ENCODE results near the gene TCOF1.

The TCOF1 gene

DNA sequence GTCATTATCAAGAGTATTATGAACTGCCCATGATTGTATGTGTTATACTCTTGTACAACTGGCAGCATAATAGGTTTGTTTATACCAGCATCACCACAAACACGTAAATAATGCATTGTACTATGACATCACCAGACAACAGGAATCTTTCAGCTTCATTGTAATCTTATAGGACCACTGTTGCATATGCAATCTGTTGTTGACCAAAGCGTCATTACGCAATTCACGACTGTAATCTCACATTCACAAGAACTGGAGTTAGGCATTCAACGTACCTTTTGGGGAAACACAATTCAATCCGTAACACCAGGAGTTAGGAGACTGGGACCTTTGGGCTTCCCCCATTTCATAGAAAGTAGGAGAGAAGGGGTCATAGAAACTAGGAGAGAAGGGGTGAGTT is 34.4 kb upstream of the TCOF1 start:
- DNase-seq (ENCODE audit: low read depth) = no peak

GRCh38 chr5:150323819-150324218 is 33.7 kb upstream of the TCOF1 start:
- DNase-seq (ENCODE audit: low read depth) = no peak

DNA sequence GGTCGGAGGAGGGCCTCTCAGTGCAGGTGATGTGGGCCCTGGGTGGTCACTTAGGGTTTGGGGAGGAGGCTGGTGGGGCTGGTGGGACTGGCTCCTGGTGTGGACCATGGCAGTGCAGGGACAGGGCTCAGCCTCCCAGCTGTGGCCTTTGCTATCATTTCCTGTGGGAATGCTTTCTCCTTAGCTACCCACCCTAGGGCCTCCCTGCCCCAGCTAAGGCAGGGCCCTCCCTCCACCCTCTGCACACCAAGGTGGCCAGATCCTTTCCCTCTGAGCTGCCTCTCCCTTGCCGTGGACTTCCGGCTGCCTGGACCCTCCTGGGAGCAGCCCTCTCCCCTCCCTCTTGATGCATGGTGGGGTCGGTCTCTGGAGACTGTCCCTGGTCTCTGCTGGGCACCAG is 32.1 kb upstream of the TCOF1 start:
- DNase-seq (ENCODE audit: low read depth) = no peak

GRCh38 chr5:150326707-150327106 is 30.8 kb upstream of the TCOF1 start:
- DNase-seq (ENCODE audit: low read depth) = no peak

- no peak for DNase-seq (ENCODE audit: low read depth)
Observed at GRCh38 chr5:150327139-150327538, 30.4 kb upstream of the TCOF1 start.

- no peak for DNase-seq (ENCODE audit: low read depth)
Observed at GRCh38 chr5:150328515-150328914, 29.0 kb upstream of the TCOF1 start.

- no peak for DNase-seq (ENCODE audit: low read depth)
Observed at GRCh38 chr5:150329038-150329437, 28.5 kb upstream of the TCOF1 start.

GRCh38 chr5:150329881-150330876 is 27.3 kb upstream of the TCOF1 start:
- no peak for DNase-seq (ENCODE audit: low read depth)

DNA sequence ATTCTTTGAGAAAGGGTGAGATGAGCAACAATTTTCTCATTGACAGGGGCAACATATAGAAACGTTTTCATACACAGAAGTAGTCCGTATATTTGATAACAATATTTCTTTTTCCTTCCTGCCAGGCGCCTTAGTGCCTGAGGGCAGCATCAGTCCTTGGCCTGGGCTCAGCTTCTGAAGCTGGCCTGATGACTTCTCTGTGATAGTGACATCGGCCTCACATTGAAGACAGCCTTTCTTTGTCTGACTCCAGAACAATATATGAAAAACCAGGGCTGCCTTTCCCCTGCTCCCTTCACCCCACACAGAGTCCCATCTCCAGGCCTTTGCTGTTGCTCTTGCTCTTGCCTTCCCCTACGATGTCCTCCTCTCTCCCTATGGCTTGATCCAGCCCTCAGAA is 24.1 kb upstream of the TCOF1 start:
- DNase-seq (ENCODE audit: low read depth) = no peak

DNA sequence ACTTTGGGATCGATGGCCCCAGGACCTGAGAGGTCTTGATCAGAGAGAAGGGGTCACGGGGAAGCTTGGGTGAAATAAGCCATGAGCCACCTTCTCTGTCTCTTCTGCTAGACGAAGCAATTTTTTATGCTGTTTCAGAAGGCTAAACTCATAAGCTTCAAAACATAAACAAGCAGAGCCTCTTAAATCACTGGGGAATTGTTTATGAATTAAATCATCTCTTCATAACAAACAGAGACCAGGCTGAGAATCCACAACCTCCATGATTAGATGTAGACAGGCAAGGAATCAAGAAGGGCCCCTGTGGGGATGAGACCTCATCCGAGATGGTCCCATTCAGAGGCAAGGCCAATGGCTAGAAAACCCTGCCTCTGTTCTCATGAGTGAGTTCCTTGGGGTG is 21.7 kb upstream of the TCOF1 start:
- DNase-seq (ENCODE audit: low read depth) = no peak

- DNase-seq (ENCODE audit: low read depth) = no peak
Observed at GRCh38 chr5:150338546-150338945, 19.0 kb upstream of the TCOF1 start.

DNA sequence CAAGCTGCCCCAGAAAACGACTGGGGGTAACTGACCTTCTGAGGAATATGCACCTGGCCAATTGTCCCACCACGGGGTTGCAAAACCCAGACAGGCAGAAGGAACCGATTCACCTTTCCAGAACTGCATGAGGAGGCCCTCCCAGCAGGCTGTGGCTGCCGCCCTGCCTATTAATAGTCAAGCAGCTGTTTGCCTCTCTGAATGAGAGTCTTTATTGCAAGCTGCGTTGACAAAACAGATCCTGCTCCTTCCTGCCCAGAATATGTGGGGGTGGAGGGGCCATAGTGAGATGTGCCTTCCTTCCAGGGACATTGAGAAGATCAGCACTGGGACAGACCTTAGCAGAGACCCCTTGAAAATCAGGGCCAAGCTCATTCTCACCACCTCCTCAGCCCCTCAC is 18.3 kb upstream of the TCOF1 start:
- no peak for DNase-seq (ENCODE audit: low read depth)

DNA sequence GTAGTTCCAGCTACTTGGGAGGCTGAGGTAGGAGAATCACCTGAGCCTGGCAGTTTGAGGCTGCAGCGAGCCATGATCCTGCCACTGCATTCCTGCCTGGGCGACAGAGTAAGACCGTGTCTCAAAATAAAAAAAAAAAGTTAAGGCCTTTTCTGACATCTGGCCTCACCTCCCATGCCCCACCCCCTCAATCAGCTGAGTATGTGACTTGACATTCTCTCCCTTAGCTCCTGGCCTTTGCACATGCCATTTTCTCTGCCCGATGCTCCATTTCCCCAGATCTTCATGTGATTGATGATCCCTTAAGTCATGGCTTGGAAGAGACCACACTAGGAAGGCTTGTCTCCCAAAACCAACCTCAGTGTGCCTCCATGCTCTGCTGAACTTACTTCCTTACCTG is 17.7 kb upstream of the TCOF1 start:
- DNase-seq (ENCODE audit: low read depth) = no peak

GRCh38 chr5:150340614-150341255 is 16.8 kb upstream of the TCOF1 start:
- no peak for DNase-seq (ENCODE audit: low read depth)

- no peak for DNase-seq (ENCODE audit: low read depth)
Observed at GRCh38 chr5:150341331-150341730, 16.2 kb upstream of the TCOF1 start.

DNA sequence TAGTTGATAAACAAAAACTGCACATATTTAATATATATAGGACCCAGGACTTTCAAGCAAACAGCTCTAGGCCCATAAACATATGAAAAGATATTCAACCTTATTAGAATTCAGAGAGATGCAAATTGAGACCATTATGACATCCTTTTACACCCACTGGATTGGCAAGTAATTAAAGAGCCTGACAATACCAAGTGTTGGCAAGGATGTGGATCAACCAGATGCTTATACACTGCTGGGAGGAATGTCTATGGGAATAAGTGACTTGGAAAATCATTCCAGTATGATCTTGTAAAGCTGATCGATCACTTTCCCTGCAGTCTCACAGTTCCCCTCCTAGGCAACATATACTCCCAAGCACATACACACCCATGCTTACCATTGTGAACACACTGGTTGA is 15.5 kb upstream of the TCOF1 start:
- no peak for DNase-seq (ENCODE audit: low read depth)

GRCh38 chr5:150342583-150342982 is 14.9 kb upstream of the TCOF1 start:
- DNase-seq (ENCODE audit: low read depth) = no peak

DNA sequence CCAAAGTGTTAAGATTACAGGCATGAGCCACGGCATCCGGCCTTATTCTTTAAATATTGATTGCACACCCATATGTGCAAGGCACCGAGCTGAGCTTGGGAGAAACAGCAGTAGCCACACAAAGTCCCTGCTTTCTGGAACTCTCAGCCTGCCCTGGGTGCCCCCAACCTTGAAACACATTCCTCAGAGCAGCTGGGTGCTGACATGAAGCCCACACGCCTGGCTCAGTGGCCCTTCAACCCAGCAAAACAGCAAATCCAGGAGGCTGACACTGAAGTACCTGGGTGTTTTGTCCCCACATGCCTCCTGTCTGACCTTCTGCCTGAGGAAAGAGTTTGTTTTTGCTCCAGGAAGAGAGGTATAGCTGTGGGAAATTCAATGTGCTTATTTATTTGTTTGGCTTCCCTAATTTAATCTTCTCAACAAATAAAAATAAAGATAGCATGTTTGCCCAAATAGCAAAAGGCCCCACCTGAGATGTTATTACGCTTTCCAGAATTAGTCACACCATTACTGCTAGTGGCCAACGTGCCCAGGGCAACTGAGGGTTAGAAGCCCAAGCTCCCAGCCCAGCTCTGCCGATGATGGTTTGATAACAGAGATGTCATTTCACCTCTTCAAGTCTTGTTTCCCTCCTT is 13.4 kb upstream of the TCOF1 start:
- DNase-seq (ENCODE audit: low read depth) = no peak

DNA sequence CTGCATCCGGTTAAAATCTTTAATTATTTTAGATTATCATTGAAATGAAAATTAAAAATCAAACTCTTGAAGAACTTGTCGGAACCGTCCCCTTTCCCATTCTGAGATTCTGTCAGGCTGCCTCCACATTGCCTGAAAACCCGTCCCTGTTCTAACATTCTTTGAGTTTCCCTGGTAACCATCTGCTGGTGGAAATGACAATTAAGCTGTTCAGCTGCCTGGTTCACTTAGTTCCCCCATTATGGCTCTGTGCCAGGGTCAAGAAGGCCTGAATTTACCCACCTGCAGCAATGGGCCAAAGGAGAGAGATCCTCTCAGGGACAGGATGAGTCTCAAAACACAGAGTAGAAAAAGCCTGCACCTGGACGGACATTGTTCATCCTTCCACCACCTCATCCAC is 11.8 kb upstream of the TCOF1 start:
- DNase-seq (ENCODE audit: low read depth) = no peak

GRCh38 chr5:150346592-150346991 is 10.9 kb upstream of the TCOF1 start:
- no peak for DNase-seq (ENCODE audit: low read depth)

- DNase-seq (ENCODE audit: low read depth) = no peak
Observed at GRCh38 chr5:150347003-150347402, 10.5 kb upstream of the TCOF1 start.

GRCh38 chr5:150347451-150347850 is 10.0 kb upstream of the TCOF1 start:
- no peak for DNase-seq (ENCODE audit: low read depth)

GRCh38 chr5:150349681-150350275 is 7.7 kb upstream of the TCOF1 start:
- DNase-seq (ENCODE audit: low read depth) = no peak

All from activated T-cell treated with anti-CD3 and anti-CD28 coated beads for 24 hours (primary cell).